HepG2 (cell line): ENCODE measurements around the gene PAIP2. TPM values are rescaled to one million over a fixed set of nuclear protein-coding genes. Genes with fewer than 3 reads are reported as not detected.

ENCODE experiments used
- BRF2 ChIP-seq: sonication (generic); formaldehyde crosslinking; IDR thresholded peaks from 2 replicates; pipeline ENCODE4 v1.8.1; 2022; ENCODE audit warnings: mild to moderate bottlenecking, missing genetic modification reagents
- CERS6 ChIP-seq: sonication (generic); formaldehyde crosslinking; IDR thresholded peaks from 2 replicates; pipeline ENCODE4 v1.5.0; 2020; ENCODE audit warnings: missing genetic modification reagents
- DMAP1 ChIP-seq: IDR thresholded peaks from 2 replicates; pipeline ENCODE4 v1.6.1; 2016
- FOXO1 ChIP-seq: sonication (generic); formaldehyde crosslinking; IDR thresholded peaks from 2 replicates; pipeline ENCODE4 v1.4.0; 2020; ENCODE audit warnings: missing genetic modification reagents
- GTF2F1 ChIP-seq: fragments of 150-350 bp; IDR thresholded peaks from 2 replicates; pipeline ENCODE4 v1.6.1; 2014; ENCODE audit warnings: low read length
- HNRNPLL ChIP-seq: fragments of 200-400 bp; formaldehyde crosslinking; IDR thresholded peaks from 2 replicates; pipeline ENCODE4 v1.6.1; 2017; ENCODE audit warnings: mild to moderate bottlenecking, low read depth, low read length; ENCODE audit not compliant: poor library complexity, severe bottlenecking
- MLLT10 ChIP-seq: sonication (generic); formaldehyde crosslinking; IDR thresholded peaks from 2 replicates; pipeline ENCODE4 v1.4.0; 2020; ENCODE audit warnings: missing genetic modification reagents
- PCBP1 ChIP-seq: fragments of 200-400 bp; formaldehyde crosslinking; IDR thresholded peaks from 2 replicates; pipeline ENCODE4 v1.6.1; 2017; ENCODE audit warnings: mild to moderate bottlenecking, low read depth, low read length, borderline replicate concordance
- PPARG ChIP-seq: conservative IDR thresholded peaks from 2 replicates; pipeline ENCODE4 v1.6.1; 2016; ENCODE audit warnings: missing biosample characterization, missing genetic modification reagents
- SNRNP70 ChIP-seq: fragments of 200-400 bp; formaldehyde crosslinking; IDR thresholded peaks from 2 replicates; pipeline ENCODE4 v1.6.1; 2017; ENCODE audit warnings: mild to moderate bottlenecking, low read depth, low read length, moderate library complexity
- ZNF264 ChIP-seq: sonication (generic); formaldehyde crosslinking; IDR thresholded peaks from 2 replicates; pipeline ENCODE4 v1.4.0; 2020; ENCODE audit warnings: missing genetic modification reagents
- ZNF354B ChIP-seq: sonication (generic); formaldehyde crosslinking; IDR thresholded peaks from 2 replicates; pipeline ENCODE4 v1.8.0; 2022; ENCODE audit warnings: mild to moderate bottlenecking, missing genetic modification reagents
- ZNF367 ChIP-seq: sonication (generic); formaldehyde crosslinking; IDR thresholded peaks from 2 replicates; pipeline ENCODE4 v1.4.0; 2020; ENCODE audit warnings: missing genetic modification reagents, borderline replicate concordance
- ZNF646 ChIP-seq: sonication (generic); formaldehyde crosslinking; IDR thresholded peaks from 2 replicates; pipeline ENCODE4 v1.9.0; 2021; ENCODE audit warnings: mild to moderate bottlenecking, missing genetic modification reagents
- ZNF678 ChIP-seq: sonication (generic); formaldehyde crosslinking; IDR thresholded peaks from 2 replicates; pipeline ENCODE4 v1.4.0; 2020; ENCODE audit warnings: mild to moderate bottlenecking, missing genetic modification reagents
- ZSCAN30 ChIP-seq: sonication (generic); formaldehyde crosslinking; IDR thresholded peaks from 2 replicates; pipeline ENCODE4 v1.5.0; 2020; ENCODE audit warnings: mild to moderate bottlenecking, missing genetic modification reagents
- polyA plus RNA-seq, 8 experiments: library from polyadenylated mRNA; depleted of rRNA in 3 of 8; stranded (reverse) in 7 of 8; unstranded in 1 of 8; fragments of >200 nt; fragmentation: Illumina TruSeq in 4 of 8; extraction: Trizol in 4 of 8; gene quantifications; 2 replicates each; pipeline versions ENCODE4 v1.2.1 to v1.2.3, GENCODE V29; 2011 to 2016; ENCODE audit warnings: low read depth in 4 of 8, missing spikeins in 1 of 8, mixed read lengths in 1 of 8; ENCODE audit not compliant: insufficient read depth in 1 of 8
- total RNA-seq, 5 experiments: library from RNA; depleted of rRNA; stranded (reverse); fragments of >200 nt; fragmentation: Illumina TruSeq; extraction: Trizol; gene quantifications; 2 replicates each; pipeline ENCODE4 v1.2.3, GENCODE V29; 2016; ENCODE audit warnings: low read depth in 1 of 5
- TF ChIP-seq, protein P1 (sequence below): sonication (generic); formaldehyde crosslinking; IDR thresholded peaks from 2 replicates; pipeline ENCODE4 v1.4.0; 2020; ENCODE audit warnings: missing genetic modification reagents, mild to moderate bottlenecking, borderline replicate concordance

Gene PAIP2
- total and polyA plus RNA-seq, 2 of the 13 experiments (the other 11 are each of a cell fraction or from before 2014, with no cell fraction given): 61.5 to 76.3 TPM

- TF ChIP-seq ZNF646 (no peak), ZNF678 (CRISPR knock-in tag) (no peak), PPARG (0 out of 2 replicates have a peak, but pooled peaks have one; percentile 26), HNRNPLL (no peak), ZNF354B (no peak), ZSCAN30 (CRISPR knock-in tag) (no peak), GTF2F1 (no peak), ZNF367 (CRISPR knock-in tag) (no peak), FOXO1 (peak; percentile 63; the same call in 1 of the 2 replicates), DMAP1 (CRISPR knock-in tag) (0 out of 2 replicates have a peak, but pooled peaks have one; percentile 45), SNRNP70 (no peak), CERS6 (CRISPR knock-in tag) (no peak), ZNF264 (no peak), PCBP1 (no peak), MLLT10 (CRISPR knock-in tag) (no peak), BRF2 (CRISPR knock-in tag) (no peak)
- TF ChIP-seq, protein P1, sequence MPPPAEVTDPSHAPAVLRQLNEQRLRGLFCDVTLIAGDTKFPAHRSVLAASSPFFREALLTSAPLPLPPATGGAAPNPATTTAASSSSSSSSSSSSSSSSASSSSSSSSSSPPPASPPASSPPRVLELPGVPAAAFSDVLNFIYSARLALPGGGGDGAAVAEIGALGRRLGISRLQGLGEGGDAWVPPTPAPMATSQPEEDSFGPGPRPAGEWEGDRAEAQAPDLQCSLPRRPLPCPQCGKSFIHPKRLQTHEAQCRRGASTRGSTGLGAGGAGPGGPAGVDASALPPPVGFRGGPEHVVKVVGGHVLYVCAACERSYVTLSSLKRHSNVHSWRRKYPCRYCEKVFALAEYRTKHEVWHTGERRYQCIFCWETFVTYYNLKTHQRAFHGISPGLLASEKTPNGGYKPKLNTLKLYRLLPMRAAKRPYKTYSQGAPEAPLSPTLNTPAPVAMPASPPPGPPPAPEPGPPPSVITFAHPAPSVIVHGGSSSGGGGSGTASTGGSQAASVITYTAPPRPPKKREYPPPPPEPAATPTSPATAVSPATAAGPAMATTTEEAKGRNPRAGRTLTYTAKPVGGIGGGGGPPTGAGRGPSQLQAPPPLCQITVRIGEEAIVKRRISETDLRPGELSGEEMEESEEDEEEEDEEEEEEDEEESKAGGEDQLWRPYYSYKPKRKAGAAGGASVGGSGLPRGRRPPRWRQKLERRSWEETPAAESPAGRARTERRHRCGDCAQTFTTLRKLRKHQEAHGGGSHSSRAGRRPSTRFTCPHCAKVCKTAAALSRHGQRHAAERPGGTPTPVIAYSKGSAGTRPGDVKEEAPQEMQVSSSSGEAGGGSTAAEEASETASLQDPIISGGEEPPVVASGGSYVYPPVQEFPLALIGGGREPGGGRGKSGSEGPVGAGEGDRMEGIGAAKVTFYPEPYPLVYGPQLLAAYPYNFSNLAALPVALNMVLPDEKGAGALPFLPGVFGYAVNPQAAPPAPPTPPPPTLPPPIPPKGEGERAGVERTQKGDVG: no peak
Observed at GRCh38 chr5:139385061-139386049, 43.7 kb downstream of the PAIP2 start (continued).
